HG02642 (cell line): ENCODE results near the gene AMPD3.
"Not testable (repeated sequence)": the region's sequence is repeated elsewhere in the genome, so short reads cannot be mapped to it uniquely, and the experiment has no call there.

Experiments
- ATAC-seq: cut with Tn5 transposase; IDR thresholded peaks from one replicate; pipeline ENCODE4 v1.9.1; 2021; ENCODE audit warnings: mild to moderate bottlenecking; ENCODE audit not compliant: unreplicated experiment, poor library complexity

The AMPD3 gene

GRCh38 chr11:10436224-10436623 is 18.8 kb upstream of the AMPD3 start:
- ATAC-seq: no peak

- ATAC-seq: not testable (repeated sequence)
These were observed 18.4 kb upstream of the AMPD3 start for GRCh38 chr11:10436683-10437082.

GRCh38 chr11:10438458-10438857 is 16.6 kb upstream of the AMPD3 start:
- ATAC-seq: no peak

- no peak for ATAC-seq
These were observed 15.7 kb upstream of the AMPD3 start for GRCh38 chr11:10439351-10439750.

GRCh38 chr11:10439924-10440323 is 15.1 kb upstream of the AMPD3 start:
- no peak for ATAC-seq

GRCh38 chr11:10440401-10440800 is 14.7 kb upstream of the AMPD3 start:
- ATAC-seq: no peak

GRCh38 chr11:10441091-10441490 is 14.0 kb upstream of the AMPD3 start:
- no peak for ATAC-seq

GRCh38 chr11:10441652-10442503 is 13.2 kb upstream of the AMPD3 start:
- peak; percentile 93 for ATAC-seq

- no peak for ATAC-seq
These were observed 11.9 kb upstream of the AMPD3 start for GRCh38 chr11:10443152-10443551.

GRCh38 chr11:10443721-10444235 is 11.3 kb upstream of the AMPD3 start:
- ATAC-seq: no peak

- ATAC-seq: no peak
These were observed 10.2 kb upstream of the AMPD3 start for GRCh38 chr11:10444725-10445315.

GRCh38 chr11:10447445-10447844 is 7.6 kb upstream of the AMPD3 start:
- no peak for ATAC-seq

- ATAC-seq: peak; percentile 36
These were observed 4.3 kb upstream of the AMPD3 start for GRCh38 chr11:10450462-10451425.

- ATAC-seq: no peak
These were observed 3.5 kb upstream of the AMPD3 start for GRCh38 chr11:10451426-10452116.

- no peak for ATAC-seq
These were observed 2.8 kb upstream of the AMPD3 start for GRCh38 chr11:10452211-10452767.

- no peak for ATAC-seq
These were observed 1.8 kb upstream of the AMPD3 start for GRCh38 chr11:10453261-10453660.

- peak; percentile 66 for ATAC-seq
These were observed 798 bp downstream of the AMPD3 start for GRCh38 chr11:10455637-10456487.

- ATAC-seq: no peak
These were observed 1.5 kb downstream of the AMPD3 start for GRCh38 chr11:10456519-10456918.

- no peak for ATAC-seq
These were observed 2.8 kb downstream of the AMPD3 start for GRCh38 chr11:10457901-10458300.
